Ureter (tissue), 1 donor: ENCODE results near the gene MPND. TPM values are rescaled to one million over a fixed set of nuclear protein-coding genes. Genes with fewer than 3 reads are reported as not detected.

Experiments
- DNase-seq: peaks from one replicate; pipeline ENCODE4 v3.0.0-alpha.2; 2020; ENCODE audit warnings: low spot score
- total RNA-seq: library from RNA; stranded (reverse); gene quantifications from one replicate; pipeline ENCODE4 v1.2.4, GENCODE V29; 2023
- donor health status: DM: yes; HTN: yes; CAD: no.

The MPND gene
- total RNA-seq, 1 donor from 2014 or later: 30.6 TPM

- DNase-seq: no peak
Observed at GRCh38 chr19:4401769-4402170, 58.4 kb downstream of the MPND start.

DNA sequence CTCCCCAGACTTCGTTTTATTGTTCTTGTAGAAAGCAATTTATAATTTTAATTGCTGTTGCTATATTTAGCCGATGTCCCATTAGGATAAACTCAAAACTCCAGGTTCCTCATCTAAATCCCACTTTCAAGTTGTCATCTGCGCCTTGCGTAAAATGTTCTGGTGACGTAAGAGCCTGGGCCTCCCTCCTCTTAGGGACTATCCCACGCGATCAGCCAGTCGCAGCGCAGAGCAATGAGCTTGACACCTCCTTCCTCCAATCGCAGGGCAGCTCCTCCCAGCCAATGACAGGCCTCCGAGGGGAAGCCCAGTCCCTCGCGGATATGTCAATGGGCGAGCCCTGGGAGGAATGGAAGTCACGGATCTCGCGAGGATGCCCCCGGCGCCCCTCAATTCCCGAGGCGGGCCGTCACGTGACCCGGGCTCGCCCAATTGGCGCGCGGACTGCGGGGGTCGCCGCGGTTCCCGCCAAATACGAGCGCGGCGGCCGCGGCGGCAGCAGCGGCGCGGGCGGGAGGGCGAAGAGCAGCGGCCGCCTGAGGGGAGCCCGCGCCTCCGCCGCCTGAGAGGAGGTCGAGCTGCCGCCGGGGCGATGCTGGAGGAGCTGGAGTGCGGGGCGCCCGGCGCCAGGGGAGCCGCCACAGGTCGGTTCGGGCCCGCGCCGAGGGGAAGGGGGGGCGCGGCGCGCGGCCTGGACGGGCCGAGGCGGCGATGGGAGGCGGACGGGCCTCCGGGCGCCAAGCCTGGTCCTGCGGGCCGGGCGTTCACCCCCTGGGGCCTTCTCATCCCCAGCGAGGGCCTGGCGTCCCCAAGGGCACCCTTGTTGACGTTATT is 59.0 kb downstream of the MPND start, which contains the start of gene CHAF1A:
Gene CHAF1A (plus strand): TSS at position 470 of the 834 bp plus-strand sequence. CDS start 123 bp downstream, at position 593.
- DNase-seq: peak; percentile 99

GRCh38 chr19:4403005-4403761 is 59.8 kb downstream of the MPND start:
- DNase-seq: no peak

DNA sequence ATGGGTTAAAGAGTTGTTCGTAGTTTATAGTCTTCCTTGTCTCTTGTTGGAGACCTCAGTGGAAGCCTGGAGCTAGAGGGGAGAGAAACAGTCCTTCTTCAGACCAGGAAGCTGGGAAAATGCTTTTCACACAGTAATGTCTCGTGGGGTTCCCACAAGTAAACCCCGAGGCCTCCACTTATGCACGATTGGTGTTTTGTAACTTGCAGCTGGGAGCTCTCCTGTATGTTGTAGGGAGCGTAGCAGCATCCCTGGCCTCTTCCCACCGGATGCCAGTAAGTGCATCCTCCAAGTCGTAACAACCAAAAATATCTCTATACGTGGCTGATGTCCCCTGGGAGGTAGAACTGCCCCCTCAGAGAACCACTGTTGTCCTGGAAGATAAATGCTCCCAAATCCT is 62.6 kb downstream of the MPND start:
- DNase-seq: no peak

- DNase-seq: no peak
Observed at GRCh38 chr19:4406626-4407025, 63.3 kb downstream of the MPND start.

GRCh38 chr19:4409123-4409933 is 66.0 kb downstream of the MPND start:
- DNase-seq: no peak

Other genes with a start within 250 kb of the MPND start
- gene MAP2K2, start 219.4 kb upstream of the MPND start, total RNA-seq: 103 TPM
- not detected for gene CREB3L3, start 189.9 kb upstream of the MPND start, total RNA-seq
- gene SIRT6, start 161.0 kb upstream of the MPND start, total RNA-seq: 23.9 TPM
- 2.7 TPM for gene ANKRD24, start 160.9 kb upstream of the MPND start, total RNA-seq
- 1.5 TPM for gene EBI3, start 114.0 kb upstream of the MPND start, total RNA-seq
- 22.2 TPM for gene YJU2, start 96.5 kb upstream of the MPND start, total RNA-seq
- gene SHD, start 64.3 kb upstream of the MPND start, total RNA-seq: not detected
- gene TMIGD2, start 41.2 kb upstream of the MPND start, total RNA-seq: 1.2 TPM
- gene FSD1, start 39.0 kb upstream of the MPND start, total RNA-seq: not detected
- 66.8 TPM for gene STAP2, start 4.7 kb upstream of the MPND start, total RNA-seq
- 78.5 TPM for gene SH3GL1, start 57.0 kb downstream of the MPND start, total RNA-seq
- 23.0 TPM for gene CHAF1A, start 59.1 kb downstream of the MPND start, total RNA-seq
- 107 TPM for gene UBXN6, start 114.2 kb downstream of the MPND start, total RNA-seq
- gene HDGFL2, start 128.7 kb downstream of the MPND start, total RNA-seq: 45.9 TPM
- gene PLIN4, start 174.9 kb downstream of the MPND start, total RNA-seq: 27.1 TPM
- 30.3 TPM for gene PLIN5, start 191.7 kb downstream of the MPND start, total RNA-seq
- gene LRG1, start 196.5 kb downstream of the MPND start, total RNA-seq: 19.4 TPM
- 12.3 TPM for gene SEMA6B, start 216.1 kb downstream of the MPND start, total RNA-seq